ENCODE results near the gene PLEKHH1.

The PLEKHH1 gene

DNA sequence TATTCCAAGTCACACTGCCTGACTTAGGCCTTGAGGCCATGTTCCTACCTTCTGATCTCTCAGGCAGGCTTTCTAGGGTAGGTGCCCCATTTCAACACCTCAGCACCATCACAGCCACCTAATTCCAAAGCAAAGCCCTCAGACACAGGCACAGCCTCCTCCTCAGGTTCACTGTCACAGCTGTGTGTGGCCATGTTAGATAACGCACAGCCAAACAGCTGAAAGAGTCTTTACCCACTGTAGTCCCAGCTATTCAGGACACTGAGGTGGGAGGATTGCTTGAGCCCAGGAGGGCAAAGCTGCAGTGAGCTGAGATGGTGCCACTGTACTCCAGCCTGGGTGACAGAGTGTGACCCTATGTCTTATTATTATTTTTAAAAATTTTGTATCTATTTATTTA lies 37.3 kb upstream of the PLEKHH1 start:
- Histone ChIP-seq H3K36me3 (ENCODE audit: insufficient read depth, low read length) (no peaks in the 10 kb centered on the region), H3K4me3 (ENCODE audit: low read length) (no peak overlapping the region), H2AFZ (ENCODE audit: low read depth, low read length) (no peak overlapping the region), H3K4me1 (ENCODE audit: insufficient read depth, low read length) (no peaks in the 10 kb centered on the region), H3K9me3 (ENCODE audit: low read length) (peaks cover 7% of the 10 kb centered on the region), H3K27me3 (ENCODE audit: insufficient read depth, low read length) (peaks cover 2% of the 10 kb centered on the region)

- Histone ChIP-seq H3K27me3 (ENCODE audit: insufficient read depth, low read length) (peaks cover 2% of the 10 kb centered on the region), H3K4me3 (ENCODE audit: low read length) (no peak overlapping the region), H3K36me3 (ENCODE audit: insufficient read depth, low read length) (no peaks in the 10 kb centered on the region), H3K9me3 (ENCODE audit: low read length) (peaks cover 7% of the 10 kb centered on the region), H2AFZ (ENCODE audit: low read depth, low read length) (no peak overlapping the region), H3K4me1 (ENCODE audit: insufficient read depth, low read length) (no peaks in the 10 kb centered on the region)
These were observed 35.9 kb upstream of the PLEKHH1 start for GRCh38 chr14:67497216-67497615.

- no peaks in the 10 kb centered on the region for H3K36me3 ChIP-seq (ENCODE audit: insufficient read depth, low read length)
- no peaks in the 10 kb centered on the region for H3K4me1 ChIP-seq (ENCODE audit: insufficient read depth, low read length)
- no peak overlapping the region for H3K4me3 ChIP-seq (ENCODE audit: low read length)
- peaks cover 2% of the 10 kb centered on the region for H3K27me3 ChIP-seq (ENCODE audit: insufficient read depth, low read length)
- no peak overlapping the region for H2AFZ ChIP-seq (ENCODE audit: low read depth, low read length)
- H3K9me3 ChIP-seq (ENCODE audit: low read length), result peaks cover 7% of the 10 kb centered on the region
These were observed 35.4 kb upstream of the PLEKHH1 start for GRCh38 chr14:67497716-67498115.

DNA sequence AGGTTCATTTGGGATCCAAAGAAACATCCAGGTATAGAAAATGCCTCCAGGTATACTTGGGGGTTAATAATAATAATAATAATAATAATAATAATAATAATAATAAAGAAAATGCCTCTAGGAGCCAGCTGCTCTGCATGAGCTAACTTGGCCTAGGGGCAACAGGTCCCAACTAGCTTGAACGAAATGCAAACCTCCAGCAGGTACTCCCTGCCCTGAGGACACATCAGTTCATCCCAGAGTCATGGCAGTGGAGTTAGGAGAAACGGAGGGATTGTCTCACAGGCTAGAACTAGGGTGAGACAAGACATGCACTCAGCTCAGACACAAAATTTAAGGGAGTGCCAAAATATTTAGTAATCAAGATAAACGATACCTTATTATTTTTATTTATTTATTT lies 32.1 kb upstream of the PLEKHH1 start:
- H3K4me3 ChIP-seq (ENCODE audit: low read length), result no peak overlapping the region
- H3K9me3 ChIP-seq (ENCODE audit: low read length), result no peaks in the 10 kb centered on the region
- H2AFZ ChIP-seq (ENCODE audit: low read depth, low read length), result no peak overlapping the region
- no peaks in the 10 kb centered on the region for H3K36me3 ChIP-seq (ENCODE audit: insufficient read depth, low read length)
- H3K4me1 ChIP-seq (ENCODE audit: insufficient read depth, low read length), result no peaks in the 10 kb centered on the region
- peaks cover 2% of the 10 kb centered on the region for H3K27me3 ChIP-seq (ENCODE audit: insufficient read depth, low read length)

DNA sequence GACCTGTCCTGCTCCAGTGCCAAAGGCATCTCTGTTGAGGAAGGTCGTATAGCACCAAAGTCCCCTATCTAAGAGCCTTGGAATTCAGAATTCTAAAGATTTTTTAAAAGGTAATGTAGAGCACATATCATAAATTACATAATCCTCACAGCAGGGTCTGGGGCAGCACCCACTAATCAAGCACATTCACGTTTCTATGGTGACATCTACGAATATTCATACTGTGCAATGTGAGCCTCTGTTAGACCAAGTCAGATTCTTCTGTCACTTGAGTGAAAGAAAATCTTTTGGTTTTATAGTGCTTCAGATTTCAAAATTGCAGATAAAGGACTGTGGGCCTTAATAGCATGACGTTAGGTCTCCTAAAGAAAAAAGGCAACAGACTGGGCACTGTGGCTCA lies 31.4 kb upstream of the PLEKHH1 start:
- peaks cover 2% of the 10 kb centered on the region for H3K27me3 ChIP-seq (ENCODE audit: insufficient read depth, low read length)
- no peaks in the 10 kb centered on the region for H3K4me1 ChIP-seq (ENCODE audit: insufficient read depth, low read length)
- no peaks in the 10 kb centered on the region for H3K9me3 ChIP-seq (ENCODE audit: low read length)
- H3K4me3 ChIP-seq (ENCODE audit: low read length), result no peak overlapping the region
- no peak overlapping the region for H2AFZ ChIP-seq (ENCODE audit: low read depth, low read length)
- no peaks in the 10 kb centered on the region for H3K36me3 ChIP-seq (ENCODE audit: insufficient read depth, low read length)

GRCh38 chr14:67502867-67503266 lies 30.2 kb upstream of the PLEKHH1 start:
- H3K4me1 ChIP-seq (ENCODE audit: insufficient read depth, low read length), result no peaks in the 10 kb centered on the region

GRCh38 chr14:67503331-67503730 lies 29.8 kb upstream of the PLEKHH1 start:
- Histone ChIP-seq H3K36me3 (ENCODE audit: insufficient read depth, low read length) (no peaks in the 10 kb centered on the region), H3K9me3 (ENCODE audit: low read length) (no peaks in the 10 kb centered on the region), H2AFZ (ENCODE audit: low read depth, low read length) (no peak overlapping the region), H3K4me3 (ENCODE audit: low read length) (no peak overlapping the region), H3K27me3 (ENCODE audit: insufficient read depth, low read length) (no peaks in the 10 kb centered on the region), H3K4me1 (ENCODE audit: insufficient read depth, low read length) (no peaks in the 10 kb centered on the region)

More at GRCh38 chr14:67502867-67503266, 30.2 kb upstream of the PLEKHH1 start:
- no peaks in the 10 kb centered on the region for H3K36me3 ChIP-seq (ENCODE audit: insufficient read depth, low read length)
- no peaks in the 10 kb centered on the region for H3K9me3 ChIP-seq (ENCODE audit: low read length)
- H2AFZ ChIP-seq (ENCODE audit: low read depth, low read length), result no peak overlapping the region
- H3K4me3 ChIP-seq (ENCODE audit: low read length), result no peak overlapping the region
- peaks cover 2% of the 10 kb centered on the region for H3K27me3 ChIP-seq (ENCODE audit: insufficient read depth, low read length)

DNA sequence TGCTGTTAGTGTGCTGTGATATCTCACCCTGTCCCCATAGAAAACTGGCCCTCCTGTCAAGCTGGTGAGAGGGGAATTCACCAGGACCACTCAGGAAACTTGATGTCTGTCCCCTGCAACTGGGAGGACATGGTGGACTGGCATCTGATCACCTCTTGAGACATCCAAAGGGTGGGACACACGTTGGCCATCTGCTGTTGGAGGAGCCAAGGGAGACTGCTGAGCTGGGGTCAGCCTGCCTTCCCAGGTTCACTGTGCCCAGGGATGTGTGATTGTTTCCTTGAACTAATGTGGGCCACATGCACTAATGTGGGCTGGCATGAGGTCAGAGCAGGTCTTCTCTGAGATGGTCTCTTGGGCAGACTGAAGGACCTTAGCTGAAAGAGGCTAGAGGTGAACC lies 27.8 kb upstream of the PLEKHH1 start:
- Histone ChIP-seq H2AFZ (ENCODE audit: low read depth, low read length) (no peak overlapping the region), H3K27me3 (ENCODE audit: insufficient read depth, low read length) (no peaks in the 10 kb centered on the region), H3K36me3 (ENCODE audit: insufficient read depth, low read length) (no peaks in the 10 kb centered on the region), H3K9me3 (ENCODE audit: low read length) (no peaks in the 10 kb centered on the region), H3K4me1 (ENCODE audit: insufficient read depth, low read length) (peaks cover 2% of the 10 kb centered on the region), H3K4me3 (ENCODE audit: low read length) (no peak overlapping the region)

DNA sequence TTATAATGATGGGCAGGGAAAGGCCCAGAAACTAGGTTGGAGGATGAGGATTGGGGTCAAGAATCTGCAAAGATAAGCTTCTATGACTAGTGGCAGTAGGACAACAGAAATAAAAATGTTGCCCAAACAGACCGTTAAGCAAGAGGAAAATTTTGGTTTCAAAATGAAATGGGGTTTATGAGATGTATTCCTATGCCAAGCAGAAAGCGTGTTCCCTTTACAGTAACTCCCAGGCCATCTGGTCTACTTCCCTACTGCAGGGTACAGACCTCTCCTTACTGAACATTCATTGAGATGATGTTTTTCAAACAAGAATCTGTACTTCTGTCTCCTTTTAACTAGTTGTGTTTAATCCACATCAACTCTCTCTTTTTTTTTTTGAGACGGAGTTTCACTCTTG lies 24.1 kb upstream of the PLEKHH1 start:
- H3K36me3 ChIP-seq (ENCODE audit: insufficient read depth, low read length), result no peaks in the 10 kb centered on the region
- peaks cover 22% of the 10 kb centered on the region for H3K4me1 ChIP-seq (ENCODE audit: insufficient read depth, low read length)
- H2AFZ ChIP-seq (ENCODE audit: low read depth, low read length), result no peak overlapping the region
- no peaks in the 10 kb centered on the region for H3K9me3 ChIP-seq (ENCODE audit: low read length)
- peaks cover 10% of the 10 kb centered on the region for H3K27me3 ChIP-seq (ENCODE audit: insufficient read depth, low read length)
- no peak overlapping the region for H3K4me3 ChIP-seq (ENCODE audit: low read length)

DNA sequence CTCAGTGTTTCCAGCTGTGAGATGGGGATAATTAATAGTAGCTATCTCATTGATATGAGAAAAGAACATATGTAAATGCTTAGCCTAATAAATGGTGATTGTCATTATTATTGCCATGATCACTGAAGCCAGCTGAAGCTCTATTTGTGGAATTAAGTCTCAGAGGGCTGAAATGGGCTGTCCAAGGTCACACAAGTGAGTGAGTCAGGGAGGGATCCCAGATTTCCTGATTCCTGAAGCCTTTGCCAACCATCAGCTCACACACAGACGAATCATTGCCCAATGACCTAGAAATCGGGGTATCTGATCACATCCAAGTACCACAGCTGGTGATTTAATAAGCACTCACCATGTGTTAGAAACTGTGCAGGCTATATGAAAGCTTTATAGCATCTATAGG lies 23.0 kb upstream of the PLEKHH1 start:
- no peak overlapping the region for H3K4me3 ChIP-seq (ENCODE audit: low read length)
- no peaks in the 10 kb centered on the region for H3K9me3 ChIP-seq (ENCODE audit: low read length)
- H3K4me1 ChIP-seq (ENCODE audit: insufficient read depth, low read length), result peaks cover 22% of the 10 kb centered on the region
- H2AFZ ChIP-seq (ENCODE audit: low read depth, low read length), result no peak overlapping the region
- no peaks in the 10 kb centered on the region for H3K36me3 ChIP-seq (ENCODE audit: insufficient read depth, low read length)
- peaks cover 18% of the 10 kb centered on the region for H3K27me3 ChIP-seq (ENCODE audit: insufficient read depth, low read length)

DNA sequence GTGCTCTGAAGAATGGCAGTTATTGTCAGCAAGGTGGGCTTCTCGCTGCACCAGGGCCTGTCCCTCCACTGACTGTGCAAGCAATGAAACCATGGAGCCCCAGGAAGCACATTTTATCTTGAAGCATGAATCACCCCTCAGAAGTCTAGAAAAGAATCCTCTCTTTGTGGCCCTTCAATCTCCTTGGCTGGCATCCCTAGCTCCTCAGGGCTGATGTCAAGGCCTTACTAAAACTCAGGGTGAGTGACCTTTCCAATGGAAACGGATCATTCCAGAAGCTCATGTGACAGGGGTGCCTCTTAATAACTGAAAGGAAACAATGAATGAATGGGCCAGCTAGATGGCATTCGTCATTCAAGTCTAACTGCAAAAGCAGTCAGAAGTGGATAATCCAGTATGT lies 22.3 kb upstream of the PLEKHH1 start:
- H3K4me1 ChIP-seq (ENCODE audit: insufficient read depth, low read length), result peaks cover 22% of the 10 kb centered on the region
- no peak overlapping the region for H2AFZ ChIP-seq (ENCODE audit: low read depth, low read length)
- peaks cover 23% of the 10 kb centered on the region for H3K27me3 ChIP-seq (ENCODE audit: insufficient read depth, low read length)
- H3K9me3 ChIP-seq (ENCODE audit: low read length), result no peaks in the 10 kb centered on the region
- H3K36me3 ChIP-seq (ENCODE audit: insufficient read depth, low read length), result no peaks in the 10 kb centered on the region
- H3K4me3 ChIP-seq (ENCODE audit: low read length), result no peak overlapping the region

GRCh38 chr14:67512463-67513310 lies 20.4 kb upstream of the PLEKHH1 start:
- Histone ChIP-seq H3K4me3 (ENCODE audit: low read length) (no peak overlapping the region), H3K36me3 (ENCODE audit: insufficient read depth, low read length) (no peaks in the 10 kb centered on the region), H3K4me1 (ENCODE audit: insufficient read depth, low read length) (peaks cover 22% of the 10 kb centered on the region), H3K27me3 (ENCODE audit: insufficient read depth, low read length) (peaks cover 39% of the 10 kb centered on the region), H3K9me3 (ENCODE audit: low read length) (no peaks in the 10 kb centered on the region), H2AFZ (ENCODE audit: low read depth, low read length) (no peak overlapping the region)

- no peaks in the 10 kb centered on the region for H3K36me3 ChIP-seq (ENCODE audit: insufficient read depth, low read length)
- H2AFZ ChIP-seq (ENCODE audit: low read depth, low read length), result no peak overlapping the region
- no peak overlapping the region for H3K4me3 ChIP-seq (ENCODE audit: low read length)
- peaks cover 22% of the 10 kb centered on the region for H3K4me1 ChIP-seq (ENCODE audit: insufficient read depth, low read length)
- H3K27me3 ChIP-seq (ENCODE audit: insufficient read depth, low read length), result peaks cover 49% of the 10 kb centered on the region
- H3K9me3 ChIP-seq (ENCODE audit: low read length), result no peaks in the 10 kb centered on the region
These were observed 19.4 kb upstream of the PLEKHH1 start for GRCh38 chr14:67513631-67514108.

DNA sequence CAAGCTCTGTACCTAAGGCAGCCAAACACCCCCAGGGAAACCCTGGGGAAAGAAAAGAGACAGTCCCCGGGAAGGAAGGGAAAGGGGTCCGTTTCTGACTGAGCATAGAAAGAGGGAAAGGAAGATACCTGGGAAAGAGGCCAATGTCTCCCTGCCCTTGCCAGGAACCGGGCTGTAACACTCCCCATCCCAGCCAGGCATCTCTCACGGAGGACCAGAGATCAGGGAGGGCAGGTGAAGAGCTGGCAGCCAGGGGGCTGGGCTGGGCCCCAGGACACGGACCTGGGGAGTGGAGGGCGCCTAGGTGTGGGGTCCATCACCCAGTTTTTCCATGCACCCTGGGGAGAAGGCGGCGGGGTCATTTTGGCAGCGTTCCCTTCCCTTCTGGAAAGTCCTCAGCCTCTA lies 18.9 kb upstream of the PLEKHH1 start:
- H3K9me3 ChIP-seq (ENCODE audit: low read length), result peaks cover under 1% of the 10 kb centered on the region
- H3K4me3 ChIP-seq (ENCODE audit: low read length), result no peak overlapping the region
- H3K27me3 ChIP-seq (ENCODE audit: insufficient read depth, low read length), result peaks cover 54% of the 10 kb centered on the region
- H3K4me1 ChIP-seq (ENCODE audit: insufficient read depth, low read length), result peaks cover 22% of the 10 kb centered on the region
- no peak overlapping the region for H2AFZ ChIP-seq (ENCODE audit: low read depth, low read length)
- no peaks in the 10 kb centered on the region for H3K36me3 ChIP-seq (ENCODE audit: insufficient read depth, low read length)
